ENCODE results near the gene LYSMD1. TPM values are rescaled to one million over a fixed set of nuclear protein-coding genes. Genes with fewer than 3 reads are reported as not detected.

LYSMD1 gene
- total RNA-seq, 6 experiments from 2014 or later, result 5.0 to 6.6 (median 6.0) TPM

DNA sequence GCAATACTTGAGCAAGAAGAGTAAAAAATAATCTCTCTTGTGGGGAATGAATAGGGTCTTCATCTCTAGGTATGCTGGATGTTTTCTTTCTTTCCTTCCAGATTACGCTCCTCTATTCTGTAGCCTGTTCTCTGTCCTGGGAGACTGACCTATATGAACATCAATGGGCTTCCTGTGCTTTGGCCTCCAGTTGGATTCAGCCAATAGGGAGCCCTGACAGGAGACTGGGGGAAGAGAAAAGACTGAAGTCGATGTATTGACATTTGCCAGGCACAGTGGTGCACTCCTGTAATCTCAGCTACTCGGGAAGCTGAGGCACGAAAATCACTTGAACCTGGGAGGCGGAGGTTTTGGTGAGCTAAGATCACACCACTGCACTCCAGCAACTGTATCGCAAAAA is 36.9 kb downstream of the LYSMD1 start:
- no peaks in the 10 kb centered on the region for H3K36me3 Mint-ChIP-seq (ENCODE audit: low read depth)
- DNase-seq, result no peak

DNA sequence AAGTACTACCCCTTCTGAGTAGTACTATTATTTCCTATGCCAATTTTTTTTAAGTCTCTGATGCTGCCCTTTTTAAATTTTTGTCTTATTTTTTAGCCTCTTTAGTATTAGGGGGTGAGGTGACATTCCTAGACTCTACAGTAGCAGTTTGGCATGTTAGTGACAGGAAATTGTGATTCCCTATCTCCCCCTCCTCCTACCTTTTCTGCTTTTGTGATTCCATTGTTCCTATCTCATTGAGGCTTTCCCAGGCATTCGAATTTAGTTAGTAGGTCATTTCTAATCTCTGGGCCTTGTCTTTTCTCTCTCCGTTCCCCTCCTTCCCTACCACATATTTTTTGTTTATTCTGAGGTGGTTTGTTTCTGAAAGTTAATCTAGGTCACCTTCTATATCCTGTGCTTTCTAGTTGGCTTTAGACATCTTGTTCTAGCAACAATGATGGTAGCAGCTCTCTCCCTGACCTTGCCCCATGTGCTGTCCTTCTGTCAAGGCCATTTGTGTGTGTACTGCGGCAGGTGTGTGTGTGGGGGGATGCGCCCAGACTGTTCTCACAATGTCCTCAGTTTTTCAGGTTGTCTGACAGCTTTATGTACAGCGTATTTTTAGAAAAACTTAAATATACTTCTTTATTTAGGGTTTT is 40.8 kb downstream of the LYSMD1 start:
- TF ChIP-seq, protein P1, sequence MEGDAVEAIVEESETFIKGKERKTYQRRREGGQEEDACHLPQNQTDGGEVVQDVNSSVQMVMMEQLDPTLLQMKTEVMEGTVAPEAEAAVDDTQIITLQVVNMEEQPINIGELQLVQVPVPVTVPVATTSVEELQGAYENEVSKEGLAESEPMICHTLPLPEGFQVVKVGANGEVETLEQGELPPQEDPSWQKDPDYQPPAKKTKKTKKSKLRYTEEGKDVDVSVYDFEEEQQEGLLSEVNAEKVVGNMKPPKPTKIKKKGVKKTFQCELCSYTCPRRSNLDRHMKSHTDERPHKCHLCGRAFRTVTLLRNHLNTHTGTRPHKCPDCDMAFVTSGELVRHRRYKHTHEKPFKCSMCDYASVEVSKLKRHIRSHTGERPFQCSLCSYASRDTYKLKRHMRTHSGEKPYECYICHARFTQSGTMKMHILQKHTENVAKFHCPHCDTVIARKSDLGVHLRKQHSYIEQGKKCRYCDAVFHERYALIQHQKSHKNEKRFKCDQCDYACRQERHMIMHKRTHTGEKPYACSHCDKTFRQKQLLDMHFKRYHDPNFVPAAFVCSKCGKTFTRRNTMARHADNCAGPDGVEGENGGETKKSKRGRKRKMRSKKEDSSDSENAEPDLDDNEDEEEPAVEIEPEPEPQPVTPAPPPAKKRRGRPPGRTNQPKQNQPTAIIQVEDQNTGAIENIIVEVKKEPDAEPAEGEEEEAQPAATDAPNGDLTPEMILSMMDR (IDR thresholded peaks at IDR 0.05), result no peak
- Mint-ChIP-seq H3K4me1 (ENCODE audit: low read depth) (no peaks in the 10 kb centered on the region), H3K9me3 (no peaks in the 10 kb centered on the region), H3K27me3 (ENCODE audit: insufficient read depth) (no peaks in the 10 kb centered on the region), H3K27ac (no peak overlapping the region), H3K4me3 (no peak overlapping the region), H3K36me3 (ENCODE audit: low read depth) (peaks cover 5% of the 10 kb centered on the region; the same call in 1 of the 2 replicates)
- no peak for DNase-seq

More for the DNA sequence above, 36.9 kb downstream of the LYSMD1 start:
- Mint-ChIP-seq H3K27ac (no peak overlapping the region), H3K4me1 (ENCODE audit: low read depth) (peaks cover 14% of the 10 kb centered on the region), H3K4me3 (no peak overlapping the region), H3K9me3 (no peaks in the 10 kb centered on the region), H3K27me3 (ENCODE audit: insufficient read depth) (peaks cover 2% of the 10 kb centered on the region; the same call in 1 of the 2 replicates)
- TF ChIP-seq, protein P1 (IDR thresholded peaks at IDR 0.05), result no peak

DNA sequence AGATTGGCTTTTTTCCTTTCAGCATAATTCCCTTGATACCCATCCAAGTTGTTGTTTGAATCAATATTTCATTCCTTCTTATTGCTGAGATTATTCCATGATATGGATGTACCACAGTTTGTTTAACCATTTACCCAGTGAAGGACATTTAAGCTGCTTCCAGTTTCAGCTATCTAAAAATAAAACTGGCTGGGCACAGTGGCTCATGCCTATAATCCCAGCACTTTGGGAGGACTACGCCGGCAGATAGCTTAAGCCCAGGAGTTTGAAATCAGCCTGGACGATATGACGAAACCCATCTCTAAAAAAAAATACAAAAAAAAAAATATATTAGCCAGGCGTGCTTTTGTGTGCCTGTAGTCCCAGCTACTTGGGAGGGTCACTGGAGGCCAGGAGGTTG is 51.8 kb downstream of the LYSMD1 start:
- Mint-ChIP-seq H3K36me3 (ENCODE audit: low read depth) (no peaks in the 10 kb centered on the region), H3K27ac (no peak overlapping the region), H3K4me1 (ENCODE audit: low read depth) (no peaks in the 10 kb centered on the region), H3K4me3 (no peak overlapping the region), H3K9me3 (no peaks in the 10 kb centered on the region), H3K27me3 (ENCODE audit: insufficient read depth) (no peaks in the 10 kb centered on the region)
- DNase-seq, result no peak
- TF ChIP-seq, protein P1 (IDR thresholded peaks at IDR 0.05), result no peak

Other genes with a start within 250 kb of the LYSMD1 start
- gene SETDB1, start 239.5 kb downstream of the LYSMD1 start, total RNA-seq (2021; fragmentation: NEBNext Ultra II Directional; extraction: Animal tissue kit (Norgen Biotek cat#: 25700)), result 10 to 100 TPM; 21.0 to 25.7 (median 23.4) TPM
- 100 to 1,000 TPM; 189 to 305 (median 255) TPM for gene CERS2, start 191.1 kb downstream of the LYSMD1 start, total RNA-seq (2021; fragmentation: NEBNext Ultra II Directional; extraction: Animal tissue kit (Norgen Biotek cat#: 25700))
- gene ANXA9, start 183.6 kb downstream of the LYSMD1 start, total RNA-seq (2021; fragmentation: NEBNext Ultra II Directional; extraction: Animal tissue kit (Norgen Biotek cat#: 25700)), result under 1 TPM; 0.28 to 0.55 (median 0.46) TPM
- gene MINDY1, start 159.0 kb downstream of the LYSMD1 start, total RNA-seq (2021; fragmentation: NEBNext Ultra II Directional; extraction: Animal tissue kit (Norgen Biotek cat#: 25700)), result 10 to 100 TPM in 1 of 6 experiments, 1 to 10 TPM in 5; 8.3 to 11.9 (median 9.0) TPM
- gene PRUNE1, start 157.5 kb downstream of the LYSMD1 start, total RNA-seq (2021; fragmentation: NEBNext Ultra II Directional; extraction: Animal tissue kit (Norgen Biotek cat#: 25700)), result 10 to 100 TPM in 1 of 6 experiments, 1 to 10 TPM in 5; 6.6 to 10.0 (median 7.7) TPM
- under 1 TPM in 5 of 6 experiments, not detected in 1; 0.06 to 0.31 (median 0.12) TPM for gene BNIPL, start 129.3 kb downstream of the LYSMD1 start, total RNA-seq (2021; fragmentation: NEBNext Ultra II Directional; extraction: Animal tissue kit (Norgen Biotek cat#: 25700))
- gene C1orf56, start 118.2 kb downstream of the LYSMD1 start, total RNA-seq (2021; fragmentation: NEBNext Ultra II Directional; extraction: Animal tissue kit (Norgen Biotek cat#: 25700)), result 1 to 10 TPM; 3.0 to 6.6 (median 4.6) TPM
- 10 to 100 TPM; 63.2 to 75.1 (median 68.3) TPM for gene CDC42SE1, start 106.3 kb downstream of the LYSMD1 start, total RNA-seq (2021; fragmentation: NEBNext Ultra II Directional; extraction: Animal tissue kit (Norgen Biotek cat#: 25700))
- 10 to 100 TPM in 4 of 6 experiments, 1 to 10 TPM in 2; 9.3 to 11.7 (median 10.8) TPM for gene MLLT11, start 105.5 kb downstream of the LYSMD1 start, total RNA-seq (2021; fragmentation: NEBNext Ultra II Directional; extraction: Animal tissue kit (Norgen Biotek cat#: 25700))
- 10 to 100 TPM; 10.6 to 12.2 (median 11.5) TPM for gene GABPB2, start 95.1 kb downstream of the LYSMD1 start, total RNA-seq (2021; fragmentation: NEBNext Ultra II Directional; extraction: Animal tissue kit (Norgen Biotek cat#: 25700))
- 1 to 10 TPM in 5 of 6 experiments, under 1 TPM in 1; 0.94 to 1.5 (median 1.4) TPM for gene SEMA6C, start 19.3 kb downstream of the LYSMD1 start, total RNA-seq (2021; fragmentation: NEBNext Ultra II Directional; extraction: Animal tissue kit (Norgen Biotek cat#: 25700))
- gene TNFAIP8L2, start 9.3 kb downstream of the LYSMD1 start, total RNA-seq (2021; fragmentation: NEBNext Ultra II Directional; extraction: Animal tissue kit (Norgen Biotek cat#: 25700)), result not detected
- 10 to 100 TPM; 38.4 to 45.7 (median 41.5) TPM for gene SCNM1, start 242 bp upstream of the LYSMD1 start, total RNA-seq (2021; fragmentation: NEBNext Ultra II Directional; extraction: Animal tissue kit (Norgen Biotek cat#: 25700))
- gene TMOD4, start 10.1 kb upstream of the LYSMD1 start, total RNA-seq (2021; fragmentation: NEBNext Ultra II Directional; extraction: Animal tissue kit (Norgen Biotek cat#: 25700)), result 1 to 10 TPM in 1 of 6 experiments, under 1 TPM in 2, not detected in 3; 0.40 to 1.1 (median 0.99) TPM
- gene VPS72, start 24.3 kb upstream of the LYSMD1 start, total RNA-seq (2021; fragmentation: NEBNext Ultra II Directional; extraction: Animal tissue kit (Norgen Biotek cat#: 25700)), result 10 to 100 TPM; 57.8 to 87.4 (median 73.9) TPM
- 10 to 100 TPM; 85.4 to 98.6 (median 90.6) TPM for gene PIP5K1A, start 32.6 kb upstream of the LYSMD1 start, total RNA-seq (2021; fragmentation: NEBNext Ultra II Directional; extraction: Animal tissue kit (Norgen Biotek cat#: 25700))
- gene PSMD4, start 88.8 kb upstream of the LYSMD1 start, total RNA-seq (2021; fragmentation: NEBNext Ultra II Directional; extraction: Animal tissue kit (Norgen Biotek cat#: 25700)), result 100 to 1,000 TPM; 194 to 228 (median 217) TPM
- 10 to 100 TPM; 14.6 to 18.3 (median 15.9) TPM for gene ZNF687, start 116.4 kb upstream of the LYSMD1 start, total RNA-seq (2021; fragmentation: NEBNext Ultra II Directional; extraction: Animal tissue kit (Norgen Biotek cat#: 25700))
- 10 to 100 TPM; 63.6 to 73.0 (median 70.0) TPM for gene PI4KB, start 161.5 kb upstream of the LYSMD1 start, total RNA-seq (2021; fragmentation: NEBNext Ultra II Directional; extraction: Animal tissue kit (Norgen Biotek cat#: 25700))
- 10 to 100 TPM; 32.1 to 39.0 (median 35.7) TPM for gene RFX5, start 181.3 kb upstream of the LYSMD1 start, total RNA-seq (2021; fragmentation: NEBNext Ultra II Directional; extraction: Animal tissue kit (Norgen Biotek cat#: 25700))
- 10 to 100 TPM; 11.2 to 15.6 (median 14.6) TPM for gene SELENBP1, start 206.8 kb upstream of the LYSMD1 start, total RNA-seq (2021; fragmentation: NEBNext Ultra II Directional; extraction: Animal tissue kit (Norgen Biotek cat#: 25700))
- gene PSMB4, start 233.7 kb upstream of the LYSMD1 start, total RNA-seq (2021; fragmentation: NEBNext Ultra II Directional; extraction: Animal tissue kit (Norgen Biotek cat#: 25700)), result 100 to 1,000 TPM; 342 to 409 (median 371) TPM

Measured in HFFc6 (cell line).